ENCODE results near the gene TFAP2E. TPM values are rescaled to one million over a fixed set of nuclear protein-coding genes. Genes with fewer than 3 reads are reported as not detected.

Gene TFAP2E
- polyA plus RNA-seq, 1 donor from 2014 or later = 7.0 TPM

- Histone ChIP-seq H3K9ac (ENCODE audit: low read length) (no peak overlapping the region), H3K4me2 (ENCODE audit: low read length) (no peak overlapping the region), H2AFZ (ENCODE audit: low read depth, low read length) (no peak overlapping the region), H3K79me2 (replicated peaks; ENCODE audit: insufficient read depth, low read length) (peaks cover 5% of the 10 kb centered on the region), H3K9me2 (ENCODE audit: insufficient read depth, low read length) (no peaks in the 10 kb centered on the region), H3K36me3 (ENCODE audit: insufficient read depth, low read length) (peaks cover 5% of the 10 kb centered on the region), H3K27me3 (ENCODE audit: insufficient read depth, low read depth, low read length) (no peaks in the 10 kb centered on the region), H3K4me3 (ENCODE audit: low read length) (no peak overlapping the region), H4K20me1 (ENCODE audit: insufficient read depth) (no peaks in the 10 kb centered on the region), H3K27ac (ENCODE audit: low read length) (no peak overlapping the region), H3K9me3 (ENCODE audit: low read length) (no peaks in the 10 kb centered on the region), H3F3A (ENCODE audit: insufficient read depth, low read length, poor library complexity, severe bottlenecking) (no peaks in the 10 kb centered on the region)
- TF ChIP-seq MXI1 (conservative IDR thresholded peaks at IDR 0.05; ENCODE audit: poor library complexity, severe bottlenecking) = no peak
- TF ChIP-seq EP300 (conservative IDR thresholded peaks at IDR 0.05; ENCODE audit: poor library complexity, severe bottlenecking) = no peak
- TF ChIP-seq, protein P1, sequence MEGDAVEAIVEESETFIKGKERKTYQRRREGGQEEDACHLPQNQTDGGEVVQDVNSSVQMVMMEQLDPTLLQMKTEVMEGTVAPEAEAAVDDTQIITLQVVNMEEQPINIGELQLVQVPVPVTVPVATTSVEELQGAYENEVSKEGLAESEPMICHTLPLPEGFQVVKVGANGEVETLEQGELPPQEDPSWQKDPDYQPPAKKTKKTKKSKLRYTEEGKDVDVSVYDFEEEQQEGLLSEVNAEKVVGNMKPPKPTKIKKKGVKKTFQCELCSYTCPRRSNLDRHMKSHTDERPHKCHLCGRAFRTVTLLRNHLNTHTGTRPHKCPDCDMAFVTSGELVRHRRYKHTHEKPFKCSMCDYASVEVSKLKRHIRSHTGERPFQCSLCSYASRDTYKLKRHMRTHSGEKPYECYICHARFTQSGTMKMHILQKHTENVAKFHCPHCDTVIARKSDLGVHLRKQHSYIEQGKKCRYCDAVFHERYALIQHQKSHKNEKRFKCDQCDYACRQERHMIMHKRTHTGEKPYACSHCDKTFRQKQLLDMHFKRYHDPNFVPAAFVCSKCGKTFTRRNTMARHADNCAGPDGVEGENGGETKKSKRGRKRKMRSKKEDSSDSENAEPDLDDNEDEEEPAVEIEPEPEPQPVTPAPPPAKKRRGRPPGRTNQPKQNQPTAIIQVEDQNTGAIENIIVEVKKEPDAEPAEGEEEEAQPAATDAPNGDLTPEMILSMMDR (IDR thresholded peaks at IDR 0.05; ENCODE audit: poor library complexity, severe bottlenecking) = no peak
- no peak for TF ChIP-seq SMC3 (conservative IDR thresholded peaks at IDR 0.05; ENCODE audit: poor library complexity)
- no peak for TF ChIP-seq RAD21 (conservative IDR thresholded peaks at IDR 0.05)
- no peak for TF ChIP-seq TAF1 (IDR thresholded peaks at IDR 0.05; ENCODE audit: low read depth)
- TF ChIP-seq, protein P2, sequence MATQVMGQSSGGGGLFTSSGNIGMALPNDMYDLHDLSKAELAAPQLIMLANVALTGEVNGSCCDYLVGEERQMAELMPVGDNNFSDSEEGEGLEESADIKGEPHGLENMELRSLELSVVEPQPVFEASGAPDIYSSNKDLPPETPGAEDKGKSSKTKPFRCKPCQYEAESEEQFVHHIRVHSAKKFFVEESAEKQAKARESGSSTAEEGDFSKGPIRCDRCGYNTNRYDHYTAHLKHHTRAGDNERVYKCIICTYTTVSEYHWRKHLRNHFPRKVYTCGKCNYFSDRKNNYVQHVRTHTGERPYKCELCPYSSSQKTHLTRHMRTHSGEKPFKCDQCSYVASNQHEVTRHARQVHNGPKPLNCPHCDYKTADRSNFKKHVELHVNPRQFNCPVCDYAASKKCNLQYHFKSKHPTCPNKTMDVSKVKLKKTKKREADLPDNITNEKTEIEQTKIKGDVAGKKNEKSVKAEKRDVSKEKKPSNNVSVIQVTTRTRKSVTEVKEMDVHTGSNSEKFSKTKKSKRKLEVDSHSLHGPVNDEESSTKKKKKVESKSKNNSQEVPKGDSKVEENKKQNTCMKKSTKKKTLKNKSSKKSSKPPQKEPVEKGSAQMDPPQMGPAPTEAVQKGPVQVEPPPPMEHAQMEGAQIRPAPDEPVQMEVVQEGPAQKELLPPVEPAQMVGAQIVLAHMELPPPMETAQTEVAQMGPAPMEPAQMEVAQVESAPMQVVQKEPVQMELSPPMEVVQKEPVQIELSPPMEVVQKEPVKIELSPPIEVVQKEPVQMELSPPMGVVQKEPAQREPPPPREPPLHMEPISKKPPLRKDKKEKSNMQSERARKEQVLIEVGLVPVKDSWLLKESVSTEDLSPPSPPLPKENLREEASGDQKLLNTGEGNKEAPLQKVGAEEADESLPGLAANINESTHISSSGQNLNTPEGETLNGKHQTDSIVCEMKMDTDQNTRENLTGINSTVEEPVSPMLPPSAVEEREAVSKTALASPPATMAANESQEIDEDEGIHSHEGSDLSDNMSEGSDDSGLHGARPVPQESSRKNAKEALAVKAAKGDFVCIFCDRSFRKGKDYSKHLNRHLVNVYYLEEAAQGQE (IDR thresholded peaks at IDR 0.05; ENCODE audit: borderline replicate concordance) = no peak
- no peak for TF ChIP-seq EZH2 (IDR thresholded peaks at IDR 0.05; ENCODE audit: borderline replicate concordance, insufficient read depth, low read length, poor library complexity, severe bottlenecking)
- no peak for TF ChIP-seq POLR2AphosphoS5 (IDR thresholded peaks at IDR 0.05)
These were observed 32.2 kb downstream of the TFAP2E start for GRCh38 chr1:35605071-35605866.

DNA sequence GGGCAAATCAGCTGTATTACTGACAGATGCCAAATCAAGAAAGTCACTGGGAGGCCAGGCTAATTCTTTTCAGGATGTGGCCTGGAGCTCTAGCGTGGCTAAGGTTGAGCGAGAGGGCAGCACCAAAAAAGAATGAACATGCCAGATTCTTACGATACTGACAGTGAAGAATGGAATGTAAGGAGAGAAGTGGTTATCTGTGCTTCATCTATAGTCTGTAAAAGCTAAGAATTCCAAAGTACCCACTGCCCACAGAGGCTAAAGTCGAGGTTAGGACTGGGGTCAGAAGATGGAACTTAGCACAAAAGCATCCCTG lies 32.7 kb downstream of the TFAP2E start:
- H3K9ac ChIP-seq (ENCODE audit: low read length) = no peak overlapping the region

More for the DNA sequence above, 32.7 kb downstream of the TFAP2E start:
- peaks cover 5% of the 10 kb centered on the region for H3K36me3 ChIP-seq (ENCODE audit: insufficient read depth, low read length)
- no peaks in the 10 kb centered on the region for H3K9me2 ChIP-seq (ENCODE audit: insufficient read depth, low read length)
- H3K4me2 ChIP-seq (ENCODE audit: low read length) = no peak overlapping the region
- no peak overlapping the region for H3K4me3 ChIP-seq (ENCODE audit: low read length)
- no peak for TF ChIP-seq EP300 (conservative IDR thresholded peaks at IDR 0.05; ENCODE audit: poor library complexity, severe bottlenecking)
- TF ChIP-seq MXI1 (conservative IDR thresholded peaks at IDR 0.05; ENCODE audit: poor library complexity, severe bottlenecking) = no peak
- TF ChIP-seq, protein P1 (IDR thresholded peaks at IDR 0.05; ENCODE audit: poor library complexity, severe bottlenecking) = no peak
- TF ChIP-seq POLR2AphosphoS5 (IDR thresholded peaks at IDR 0.05) = no peak
- no peaks in the 10 kb centered on the region for H3F3A ChIP-seq (ENCODE audit: insufficient read depth, low read length, poor library complexity, severe bottlenecking)
- H4K20me1 ChIP-seq (ENCODE audit: insufficient read depth) = no peaks in the 10 kb centered on the region
- H3K27ac ChIP-seq (ENCODE audit: low read length) = no peak overlapping the region
- no peaks in the 10 kb centered on the region for H3K9me3 ChIP-seq (ENCODE audit: low read length)
- H3K79me2 ChIP-seq (replicated peaks; ENCODE audit: insufficient read depth, low read length) = peaks cover 5% of the 10 kb centered on the region
- H3K27me3 ChIP-seq (ENCODE audit: insufficient read depth, low read depth, low read length) = no peaks in the 10 kb centered on the region
- no peak overlapping the region for H2AFZ ChIP-seq (ENCODE audit: low read depth, low read length)
